Left ventricle myocardium inferior (tissue), 1 donor: ENCODE measurements around the gene VCPKMT. TPM values are rescaled to one million over a fixed set of nuclear protein-coding genes. Genes with fewer than 3 reads are reported as not detected.

ENCODE experiments used
- DNase-seq: peaks from one replicate; pipeline ENCODE4 v3.0.0-alpha.2; 2020
- H3K27ac ChIP-seq: fragments of 200-600 bp; replicated peaks from 2 replicates; pipeline ENCODE4 v1.8.0; 2021
- H3K27me3 ChIP-seq: fragments of 200-600 bp; 2 replicates; pipeline ENCODE4 v1.8.0; 2021; ENCODE audit warnings: low read depth
- H3K36me3 ChIP-seq: fragments of 200-600 bp; 2 replicates; pipeline ENCODE4 v1.8.0; 2021
- H3K4me1 ChIP-seq: fragments of 200-600 bp; 2 replicates; pipeline ENCODE4 v1.8.0; 2021
- H3K4me3 ChIP-seq: fragments of 200-600 bp; 2 replicates; pipeline ENCODE4 v1.8.0; 2021; ENCODE audit warnings: mild to moderate bottlenecking, moderate library complexity
- H3K9me3 ChIP-seq: fragments of 200-600 bp; replicated peaks from 2 replicates; pipeline ENCODE4 v1.8.0; 2021
- intact Hi-C: fragments of 100-400 bp; cut with micrococcal nuclease; formaldehyde crosslinking; loops from one replicate; pipeline ENCODE4 v1.11.0; 2022
- total RNA-seq: library from RNA; stranded (reverse); fragmentation: NEBNext Ultra II Directional; extraction: Animal tissue kit (Norgen Biotek cat#: 25700); gene quantifications from one replicate; pipeline ENCODE4 v1.2.1, GENCODE V29; 2021
- TF ChIP-seq, protein P1 (sequence below): fragments of 200-600 bp; IDR thresholded peaks from 2 replicates; pipeline ENCODE4 v1.8.0; 2021; ENCODE audit warnings: antibody characterized with exemption, mild to moderate bottlenecking, borderline replicate concordance
- donor health status: DM: no; HTN: yes; CAD: no; lungs with severe emphysema.

Gene VCPKMT
- total RNA-seq, 1 donor from 2014 or later: 4.1 TPM

DNA sequence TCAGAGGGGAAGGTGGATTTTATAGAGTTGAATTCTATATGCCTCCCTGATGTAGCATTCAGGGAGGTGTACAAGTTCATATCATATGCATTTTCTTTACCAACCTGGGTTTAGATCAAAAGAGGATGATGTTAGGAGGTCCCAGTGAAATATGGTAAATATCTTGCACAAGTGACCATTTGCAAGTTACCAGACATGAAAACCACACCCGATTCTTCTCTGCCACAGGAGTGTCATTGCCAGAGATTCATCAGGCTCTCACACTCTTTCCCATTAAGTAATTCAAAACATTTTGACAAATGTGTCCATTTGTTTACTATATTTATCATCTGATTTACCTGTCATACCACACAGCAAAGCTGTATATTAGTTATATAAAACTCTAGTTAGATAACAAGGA lies 44.0 kb downstream of the VCPKMT start:
- Histone ChIP-seq H3K4me3 (no peak overlapping the region), H3K36me3 (no peaks in the 10 kb centered on the region), H3K4me1 (no peaks in the 10 kb centered on the region), H3K27ac (no peak overlapping the region), H3K9me3 (no peaks in the 10 kb centered on the region), H3K27me3 (no peaks in the 10 kb centered on the region)
- intact Hi-C loops: no loop called here
- TF ChIP-seq, protein P1, sequence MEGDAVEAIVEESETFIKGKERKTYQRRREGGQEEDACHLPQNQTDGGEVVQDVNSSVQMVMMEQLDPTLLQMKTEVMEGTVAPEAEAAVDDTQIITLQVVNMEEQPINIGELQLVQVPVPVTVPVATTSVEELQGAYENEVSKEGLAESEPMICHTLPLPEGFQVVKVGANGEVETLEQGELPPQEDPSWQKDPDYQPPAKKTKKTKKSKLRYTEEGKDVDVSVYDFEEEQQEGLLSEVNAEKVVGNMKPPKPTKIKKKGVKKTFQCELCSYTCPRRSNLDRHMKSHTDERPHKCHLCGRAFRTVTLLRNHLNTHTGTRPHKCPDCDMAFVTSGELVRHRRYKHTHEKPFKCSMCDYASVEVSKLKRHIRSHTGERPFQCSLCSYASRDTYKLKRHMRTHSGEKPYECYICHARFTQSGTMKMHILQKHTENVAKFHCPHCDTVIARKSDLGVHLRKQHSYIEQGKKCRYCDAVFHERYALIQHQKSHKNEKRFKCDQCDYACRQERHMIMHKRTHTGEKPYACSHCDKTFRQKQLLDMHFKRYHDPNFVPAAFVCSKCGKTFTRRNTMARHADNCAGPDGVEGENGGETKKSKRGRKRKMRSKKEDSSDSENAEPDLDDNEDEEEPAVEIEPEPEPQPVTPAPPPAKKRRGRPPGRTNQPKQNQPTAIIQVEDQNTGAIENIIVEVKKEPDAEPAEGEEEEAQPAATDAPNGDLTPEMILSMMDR: no peak
- DNase-seq: no peak

DNA sequence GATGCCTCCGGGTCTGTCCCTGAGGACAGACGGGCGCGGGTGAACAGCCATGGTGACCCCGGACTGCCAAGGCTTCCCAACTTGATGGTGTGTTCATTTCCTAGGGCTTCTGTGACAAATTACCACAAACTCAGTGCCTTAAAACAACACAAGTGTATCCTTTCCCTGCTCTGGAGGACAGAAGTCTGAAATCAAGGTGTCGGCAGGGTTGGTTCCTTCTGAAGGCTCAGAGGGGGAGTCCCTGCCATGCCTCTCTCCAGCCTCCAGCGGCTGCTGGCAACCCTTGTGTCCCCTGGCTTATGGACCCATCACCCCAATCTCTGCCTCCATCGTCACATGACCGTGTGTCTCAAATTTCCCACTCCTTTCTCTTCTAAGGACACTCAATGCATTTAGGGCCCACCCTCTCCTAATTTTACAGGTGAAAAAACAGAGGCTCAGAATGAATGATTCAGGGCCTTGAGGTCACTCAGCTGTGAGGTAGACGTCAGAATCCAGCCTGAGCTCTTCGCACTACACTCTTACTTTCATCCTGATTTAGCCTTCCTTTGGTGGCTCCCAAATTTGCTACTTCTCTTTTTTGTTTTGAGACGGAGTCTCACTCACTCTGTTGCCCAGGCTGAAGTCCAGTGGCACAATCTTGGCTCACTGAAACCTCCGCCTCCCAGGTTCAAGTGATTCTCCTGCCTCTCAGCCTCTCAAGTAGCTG lies 45.4 kb downstream of the VCPKMT start:
- Histone ChIP-seq H3K36me3 (no peaks in the 10 kb centered on the region), H3K9me3 (no peaks in the 10 kb centered on the region), H3K27ac (no peak overlapping the region), H3K4me1 (no peaks in the 10 kb centered on the region), H3K27me3 (no peaks in the 10 kb centered on the region), H3K4me3 (no peak overlapping the region)
- intact Hi-C loops: no loop called here
- TF ChIP-seq, protein P1: no peak
- DNase-seq: no peak

DNA sequence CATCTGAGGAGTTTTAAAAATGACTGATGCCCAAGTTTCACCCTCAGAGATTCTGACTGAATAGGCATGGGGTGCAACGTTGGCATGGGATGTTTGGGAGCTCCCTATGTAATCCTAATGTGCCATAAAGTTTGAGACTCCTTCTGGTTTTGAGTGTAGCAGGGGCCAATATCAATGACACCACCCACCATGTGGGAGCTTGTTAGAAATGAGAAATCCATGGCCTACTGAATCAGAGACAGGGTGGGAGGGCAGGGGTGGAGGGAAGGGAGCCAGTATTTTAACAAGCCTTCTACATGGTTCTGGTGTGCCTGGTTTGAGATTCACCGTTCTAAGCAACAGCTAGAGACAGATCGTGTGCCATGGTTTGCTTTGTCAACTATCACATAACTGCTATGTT lies 46.1 kb downstream of the VCPKMT start:
- DNase-seq: no peak
- Histone ChIP-seq H3K4me1 (no peaks in the 10 kb centered on the region), H3K27me3 (no peaks in the 10 kb centered on the region), H3K36me3 (no peaks in the 10 kb centered on the region), H3K27ac (no peak overlapping the region), H3K4me3 (no peak overlapping the region), H3K9me3 (no peaks in the 10 kb centered on the region)
- intact Hi-C loops: no loop called here
- TF ChIP-seq, protein P1: no peak

DNA sequence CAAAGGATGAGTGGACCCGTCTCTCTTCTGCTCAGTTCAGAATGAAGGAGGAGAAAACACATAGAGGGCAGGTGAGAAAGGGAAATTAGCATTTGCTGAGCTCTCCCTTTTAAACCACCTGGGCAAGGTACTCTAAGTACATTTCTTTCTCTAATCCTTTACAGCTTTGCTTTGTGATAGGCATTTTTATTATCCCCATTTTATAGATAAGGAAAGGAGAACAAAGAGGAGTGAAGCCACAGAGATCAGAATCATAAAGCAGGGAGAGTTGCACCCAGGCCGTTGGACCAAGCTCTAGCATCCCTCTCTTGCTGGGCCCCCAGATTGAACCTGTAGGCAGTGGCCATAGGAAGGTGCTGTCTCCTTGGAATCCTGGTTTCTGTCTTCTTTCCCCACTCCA lies 47.0 kb downstream of the VCPKMT start:
- TF ChIP-seq, protein P1: no peak
- no peaks in the 10 kb centered on the region for H3K9me3 ChIP-seq
- DNase-seq: no peak
- intact Hi-C loops: no loop called here
- H3K4me3 ChIP-seq: no peak overlapping the region
- no peaks in the 10 kb centered on the region for H3K27me3 ChIP-seq
- H3K27ac ChIP-seq: no peak overlapping the region
- H3K36me3 ChIP-seq: no peaks in the 10 kb centered on the region
- H3K4me1 ChIP-seq: no peaks in the 10 kb centered on the region

DNA sequence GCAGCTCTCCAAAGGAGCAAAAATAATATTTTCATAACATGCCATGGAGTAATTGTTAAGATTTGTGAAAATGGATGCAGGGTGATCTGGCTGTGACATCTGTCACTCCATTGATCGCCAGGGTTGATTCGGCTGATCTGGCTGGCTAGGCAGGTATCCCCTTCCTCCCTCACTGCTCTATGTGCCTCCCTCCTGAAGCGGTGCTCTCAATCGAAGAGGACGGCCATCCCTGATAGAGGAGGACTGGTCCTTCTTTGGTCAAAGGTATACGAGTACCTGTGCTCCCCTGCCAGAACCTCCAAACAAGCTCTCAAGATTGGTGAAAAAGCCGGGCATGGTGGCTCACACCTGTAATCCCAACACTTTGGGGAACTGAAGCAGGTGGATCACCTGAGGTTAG lies 47.9 kb downstream of the VCPKMT start:
- H3K27me3 ChIP-seq: no peaks in the 10 kb centered on the region
- intact Hi-C loops: no loop called here
- no peaks in the 10 kb centered on the region for H3K9me3 ChIP-seq
- H3K27ac ChIP-seq: no peak overlapping the region
- H3K4me1 ChIP-seq: no peaks in the 10 kb centered on the region
- TF ChIP-seq, protein P1: no peak
- H3K36me3 ChIP-seq: no peaks in the 10 kb centered on the region
- H3K4me3 ChIP-seq: no peak overlapping the region
- no peak for DNase-seq
